K562 treated with DMSO at 1 percent for 48 hours (cell line): Measurements from ENCODE around the gene SPATA24. TPM values are rescaled to one million over a fixed set of nuclear protein-coding genes. Genes with fewer than 3 reads are reported as not detected.

Experiments used
- total RNA-seq: library from RNA; unstranded; fragments of 300-600 nt; gene quantifications from 2 replicates; pipeline ENCODE4 v1.2.3, GENCODE V29; 2022; ENCODE audit warnings: low replicate concordance; ENCODE audit errors: extremely low read depth

Gene SPATA24
- not detected in 2 replicates for total RNA-seq

GRCh38 chr5:139403787-139404483 lies at the start of gene SPATA24:
Gene SPATA24, minus strand, starts transcription at chr5:139404089. Its CDS starts 29 bp downstream, at chr5:139404060.

GRCh38 chr5:139439013-139439903 lies 35.4 kb upstream of the SPATA24 start, which contains the start of gene DNAJC18:
Gene DNAJC18, minus strand, starts transcription at chr5:139439525. Its CDS starts 80 bp downstream, at chr5:139439445.

GRCh38 chr5:139394654-139395566 lies 9.0 kb downstream of the SPATA24 start, which contains the start of gene PROB1:
Gene PROB1, minus strand, starts transcription at chr5:139395104. Its CDS starts 23 bp downstream, at chr5:139395081.

GRCh38 chr5:139389701-139390638 lies 13.9 kb downstream of the SPATA24 start, which contains the start of gene MZB1:
Gene MZB1, minus strand, starts transcription at chr5:139389913. Its CDS starts 57 bp downstream, at chr5:139389856.

GRCh38 chr5:139383275-139383992 lies 20.5 kb downstream of the SPATA24 start, which contains the start of gene SLC23A1:
Gene SLC23A1, minus strand, starts transcription at chr5:139383297. Its CDS starts 44 bp downstream, at chr5:139383253.

Other genes with a start within 250 kb of the SPATA24 start
- gene SIL1, start 205.7 kb downstream of the SPATA24 start, total RNA-seq = not detected in 2 replicates
- not detected in 2 replicates for gene MATR3, start 110.3 kb downstream of the SPATA24 start, total RNA-seq
- gene PAIP2, start 62.2 kb downstream of the SPATA24 start, total RNA-seq = not detected in 2 replicates
- gene SLC23A1, start 20.8 kb downstream of the SPATA24 start, total RNA-seq = not detected in 2 replicates
- gene MZB1, start 14.2 kb downstream of the SPATA24 start, total RNA-seq = not detected in 2 replicates
- gene PROB1, start 9.0 kb downstream of the SPATA24 start, total RNA-seq = not detected in 2 replicates
- gene DNAJC18, start 35.4 kb upstream of the SPATA24 start, total RNA-seq = not detected in 2 replicates
- gene ECSCR, start 58.7 kb upstream of the SPATA24 start, total RNA-seq = not detected in 2 replicates
- not detected in 2 replicates for gene SMIM33, start 66.9 kb upstream of the SPATA24 start, total RNA-seq
- gene STING1, start 78.7 kb upstream of the SPATA24 start, total RNA-seq = not detected in 2 replicates
- gene UBE2D2, start 157.2 kb upstream of the SPATA24 start, total RNA-seq = not detected in 2 replicates
- not detected in 2 replicates for gene CXXC5, start 244.3 kb upstream of the SPATA24 start, total RNA-seq